ENCODE data around the gene DMAC2L. TPM values are rescaled to one million over a fixed set of nuclear protein-coding genes. Genes with fewer than 3 reads are reported as not detected.
"Not testable (repeated sequence)": the region's sequence is repeated elsewhere in the genome, so short reads cannot be mapped to it uniquely, and the experiment has no call there.

Gene DMAC2L
- polyA plus RNA-seq, 3 donors = 21.8 to 28.8 (median 24.1) TPM

DNA sequence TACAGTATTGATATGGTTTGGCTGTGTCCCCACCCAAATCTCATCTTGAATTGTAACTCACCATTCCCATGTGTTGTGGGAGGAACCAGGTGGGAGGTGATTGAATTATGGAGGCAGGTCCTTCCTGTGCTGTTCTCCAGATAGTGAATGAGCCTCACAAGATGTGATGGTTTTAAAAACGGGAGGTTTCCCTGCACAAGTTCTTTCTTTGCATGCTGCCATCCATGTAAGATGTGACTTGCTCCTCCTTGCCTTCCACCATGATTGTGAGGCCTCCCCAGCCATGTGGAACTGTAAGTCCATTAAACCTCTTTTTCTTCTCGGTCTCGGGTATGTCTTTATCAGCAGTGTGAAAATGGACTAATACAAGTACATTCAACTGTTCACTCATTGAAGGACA, 2.0 kb downstream of the DMAC2L start:
- not testable (repeated sequence) for DNase-seq (ENCODE audit: extremely low read depth in 1 of 11, low read depth in 9 of 11, low spot score in 4 of 11)

GRCh38 chr14:50318031-50318626, 6.0 kb downstream of the DMAC2L start:
- no peak for DNase-seq (ENCODE audit: extremely low read depth in 1 of 11, low read depth in 9 of 11, low spot score in 4 of 11)

GRCh38 chr14:50319293-50319692, 7.2 kb downstream of the DMAC2L start:
- no peak for DNase-seq (ENCODE audit: extremely low read depth in 1 of 11, low read depth in 9 of 11, low spot score in 4 of 11)

DNA sequence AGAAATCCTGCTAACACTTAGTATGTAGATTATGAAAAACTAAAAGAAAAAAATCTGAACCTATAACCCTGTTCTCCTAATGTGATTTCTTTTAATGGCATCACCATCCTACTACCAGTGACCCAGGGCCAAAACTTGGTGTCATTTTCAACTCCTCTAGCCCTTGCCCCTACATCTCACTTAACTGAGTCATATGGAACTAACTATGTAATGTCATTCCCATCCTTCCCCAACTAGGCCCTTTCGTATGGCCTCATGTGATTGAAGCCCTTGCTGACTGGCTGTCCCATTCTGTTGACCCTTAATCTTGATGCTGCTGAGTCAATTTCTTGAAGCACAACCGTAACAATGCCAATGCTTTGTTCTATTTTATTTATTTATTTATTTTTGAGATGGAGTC, 7.6 kb downstream of the DMAC2L start:
- no peak for DNase-seq (ENCODE audit: extremely low read depth in 1 of 11, low read depth in 9 of 11, low spot score in 4 of 11)

GRCh38 chr14:50320283-50320682, 8.2 kb downstream of the DMAC2L start:
- no peak for DNase-seq (ENCODE audit: extremely low read depth in 1 of 11, low read depth in 9 of 11, low spot score in 4 of 11)

GRCh38 chr14:50321009-50321660, 9.0 kb downstream of the DMAC2L start:
- peak in 7 of 11 donors; percentile 67 to 85 (median 71) for DNase-seq (ENCODE audit: extremely low read depth in 1 of 11, low read depth in 9 of 11, low spot score in 4 of 11)

- no peak for DNase-seq (ENCODE audit: extremely low read depth in 1 of 11, low read depth in 9 of 11, low spot score in 4 of 11)
Measured at GRCh38 chr14:50331596-50331995, 19.5 kb downstream of the DMAC2L start.

- no peak for DNase-seq (ENCODE audit: extremely low read depth in 1 of 11, low read depth in 9 of 11, low spot score in 4 of 11)
Measured at GRCh38 chr14:50333014-50333509, 20.9 kb downstream of the DMAC2L start.

DNA sequence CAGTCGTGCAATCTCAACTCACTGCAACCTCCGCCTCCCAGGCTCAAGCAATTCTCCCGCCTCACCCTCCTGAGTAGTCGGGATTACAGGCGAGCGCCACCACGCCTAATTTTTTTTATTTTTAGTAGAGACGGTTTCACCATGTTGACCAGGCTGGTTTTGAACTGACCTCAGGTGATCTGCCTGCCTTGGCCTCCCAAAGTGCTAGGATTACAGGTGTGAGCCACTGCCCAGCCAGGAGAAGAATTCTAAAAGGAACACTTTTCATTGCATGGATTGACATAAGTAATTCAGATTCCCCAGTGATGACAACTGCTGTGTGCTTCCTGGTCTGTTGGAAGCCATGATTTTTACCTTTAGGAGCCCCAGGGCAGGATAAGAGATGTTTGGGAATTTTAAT, 22.1 kb downstream of the DMAC2L start:
- DNase-seq (ENCODE audit: extremely low read depth in 1 of 11, low read depth in 9 of 11, low spot score in 4 of 11) = no peak

GRCh38 chr14:50335389-50335788, 23.3 kb downstream of the DMAC2L start:
- peak in 3 of 11 donors; percentile 51 to 79 (median 71) for DNase-seq (ENCODE audit: extremely low read depth in 1 of 11, low read depth in 9 of 11, low spot score in 4 of 11)

DNA sequence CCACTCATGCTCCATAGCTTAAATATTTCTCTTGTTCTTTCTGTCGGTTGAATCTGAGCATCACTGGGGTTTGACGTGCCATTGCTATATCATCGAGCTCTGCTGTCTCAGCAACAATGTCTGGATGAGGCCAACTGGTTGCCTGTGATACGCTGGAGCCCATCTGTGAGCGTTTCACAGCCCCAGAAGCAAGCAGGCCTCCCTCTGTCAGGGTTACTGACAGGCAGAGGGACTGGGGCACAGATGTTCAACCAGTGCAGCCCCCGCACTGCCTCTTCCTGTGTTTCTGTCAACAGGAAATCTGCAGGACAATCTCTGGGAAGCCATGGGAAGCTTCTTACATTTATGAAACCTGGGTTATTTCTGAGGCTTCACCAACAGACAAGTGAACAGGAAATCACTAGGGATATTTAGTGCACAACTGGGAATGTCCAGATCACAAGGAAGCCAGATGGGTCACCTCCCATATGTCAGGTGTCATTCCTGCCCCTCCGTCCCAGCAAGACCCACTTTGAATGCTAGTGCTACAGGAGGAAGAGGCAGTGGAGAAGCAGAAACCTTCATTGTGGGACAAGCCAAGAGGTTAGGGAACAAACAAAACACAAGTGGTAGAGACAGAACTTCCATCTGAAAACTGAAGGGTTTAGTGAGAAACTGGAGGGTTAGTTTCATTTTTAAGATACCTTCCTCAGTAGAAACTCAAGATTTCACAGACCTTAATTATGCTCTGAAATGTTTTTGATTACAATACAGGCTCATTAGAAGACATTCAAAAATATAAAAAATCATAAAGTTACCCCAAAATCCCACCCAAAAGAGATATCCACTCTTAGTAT, 24.1 kb downstream of the DMAC2L start:
- peak in 2 of 11 donors; percentile 68 to 70 for DNase-seq (ENCODE audit: extremely low read depth in 1 of 11, low read depth in 9 of 11, low spot score in 4 of 11)

GRCh38 chr14:50338587-50338986, 26.5 kb downstream of the DMAC2L start:
- no peak for DNase-seq (ENCODE audit: extremely low read depth in 1 of 11, low read depth in 9 of 11, low spot score in 4 of 11)

- no peak for DNase-seq (ENCODE audit: extremely low read depth in 1 of 11, low read depth in 9 of 11, low spot score in 4 of 11)
Measured at GRCh38 chr14:50339178-50339804, 27.2 kb downstream of the DMAC2L start.

DNA sequence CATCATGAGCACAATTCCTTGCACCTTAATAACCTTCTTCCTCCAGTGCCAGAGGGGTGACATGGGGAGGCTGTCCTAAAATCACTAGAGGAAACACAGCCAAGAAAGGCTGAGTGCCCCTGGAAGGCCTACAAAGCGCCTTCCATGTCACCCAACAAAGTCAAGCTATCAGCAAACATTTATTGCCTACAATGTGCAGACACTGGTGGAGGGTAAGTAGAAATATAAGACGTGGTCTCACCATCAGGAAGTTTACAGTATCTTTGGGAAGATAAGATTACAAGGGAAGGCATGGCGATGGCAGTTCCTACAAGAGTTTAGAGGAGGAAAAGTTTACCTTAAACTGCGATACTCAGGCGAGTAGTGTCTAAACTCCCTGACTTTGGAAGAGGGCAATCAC, 27.9 kb downstream of the DMAC2L start:
- no peak for DNase-seq (ENCODE audit: extremely low read depth in 1 of 11, low read depth in 9 of 11, low spot score in 4 of 11)

GRCh38 chr14:50340963-50341362, 28.8 kb downstream of the DMAC2L start:
- DNase-seq (ENCODE audit: extremely low read depth in 1 of 11, low read depth in 9 of 11, low spot score in 4 of 11) = no peak

- DNase-seq (ENCODE audit: extremely low read depth in 1 of 11, low read depth in 9 of 11, low spot score in 4 of 11) = peak in 1 of 11 donors; percentile 54
Measured at GRCh38 chr14:50342221-50343078, 30.3 kb downstream of the DMAC2L start.

DNA sequence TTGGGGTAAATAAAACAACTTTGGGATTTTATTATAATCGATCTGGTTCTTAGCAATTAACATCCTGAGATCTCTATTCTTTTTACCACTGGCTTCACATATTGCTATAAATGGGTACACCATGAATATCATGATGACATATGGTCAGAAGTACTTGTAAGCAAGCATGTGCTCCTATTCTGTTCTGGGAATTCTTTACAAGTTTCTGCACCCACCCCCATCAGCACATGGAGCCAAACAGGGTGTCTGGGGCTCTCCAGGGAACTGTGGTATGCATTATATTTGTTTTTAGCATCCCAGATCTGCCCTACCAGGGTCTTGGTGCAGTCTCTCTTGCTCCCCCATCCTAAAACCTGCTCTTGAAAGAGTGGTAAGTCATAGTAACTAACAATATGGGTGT, 31.3 kb downstream of the DMAC2L start:
- no peak for DNase-seq (ENCODE audit: extremely low read depth in 1 of 11, low read depth in 9 of 11, low spot score in 4 of 11)

DNA sequence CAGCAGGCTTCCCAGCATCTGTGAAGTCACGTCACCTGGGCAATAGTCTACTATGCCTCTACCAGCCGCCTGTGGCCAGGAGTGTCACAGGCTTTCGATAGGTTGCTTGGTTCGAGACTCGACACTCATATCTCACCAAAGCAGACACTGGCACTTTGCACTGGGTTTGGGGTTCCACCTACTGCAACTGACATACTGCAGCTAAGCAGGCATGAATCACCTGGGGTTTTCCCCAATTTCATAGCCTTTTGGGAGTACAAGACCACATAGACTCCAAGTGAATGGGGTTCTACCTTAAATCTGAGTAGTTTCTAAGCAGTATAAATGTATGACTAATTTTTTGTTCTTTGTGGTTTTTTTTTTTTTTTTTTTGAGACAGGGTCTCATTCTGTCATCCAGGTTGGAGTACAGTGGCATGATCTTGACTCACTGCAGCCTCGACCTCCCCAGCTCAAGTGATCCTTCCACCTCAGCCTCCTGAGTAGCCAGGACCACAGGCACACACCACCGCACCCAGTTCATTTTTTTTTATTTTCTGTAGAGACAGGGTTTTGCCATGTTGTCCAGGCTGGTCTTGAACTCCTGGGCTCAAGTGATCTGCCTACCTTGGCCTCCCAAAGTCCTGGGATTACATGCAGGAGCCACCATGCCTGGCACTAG, 32.1 kb downstream of the DMAC2L start:
- DNase-seq (ENCODE audit: extremely low read depth in 1 of 11, low read depth in 9 of 11, low spot score in 4 of 11) = no peak
